Upper lobe of left lung (tissue), 6 donors: Measurements from ENCODE around the gene DSC3. TPM values are rescaled to one million over a fixed set of nuclear protein-coding genes. Genes with fewer than 3 reads are reported as not detected.

ENCODE experiments used
- ATAC-seq, 2 donors: fragments of 200-7000 bp; cut with Tn5 transposase; one replicate each; pipeline ENCODE4 v1.9.1; 2022; ENCODE audit warnings: mild to moderate bottlenecking in 2 of 2, moderate library complexity in 2 of 2; ENCODE audit not compliant: low FRiP score in 2 of 2
- DNase-seq, 2 donors: peaks; one replicate each; pipeline ENCODE4 v3.0.0-alpha.2; 2019 to 2020
- H3K27ac ChIP-seq, 4 donors: fragments of 200-600 bp; sonication (generic); one replicate each; pipeline ENCODE4 v1.5.1; 2016 to 2019
- H3K27me3 ChIP-seq, 4 donors: fragments of 200-600 bp; sonication (generic); one replicate each; pipeline ENCODE4 v1.5.1; 2017 to 2019
- H3K36me3 ChIP-seq, 4 donors: fragments of 200-600 bp; sonication (generic); one replicate each; pipeline ENCODE4 v1.5.1; 2016 to 2019
- H3K4me1 ChIP-seq, 4 donors: fragments of 200-600 bp; sonication (generic); one replicate each; pipeline ENCODE4 v1.5.1; 2018 to 2019
- H3K4me3 ChIP-seq, 4 donors: fragments of 200-600 bp; sonication (generic); one replicate each; pipeline ENCODE4 v1.5.1; 2017 to 2019; ENCODE audit warnings: mild to moderate bottlenecking in 2 of 4, moderate library complexity in 1 of 4
- H3K9me3 ChIP-seq, 4 donors: fragments of 200-600 bp; sonication (generic); one replicate each; pipeline ENCODE4 v1.5.1; 2018 to 2019
- CTCF ChIP-seq, 6 experiments: fragments of 450-650 bp in 4 of 6; fragments of 200-600 bp in 2 of 6; sonication (generic) in 2 of 6; IDR thresholded peaks; one replicate each; pipeline ENCODE4 v1.5.1; 2016 to 2019; ENCODE audit warnings: antibody characterized with exemption in 6 of 6
- EP300 ChIP-seq, 4 donors: sonication (generic); formaldehyde crosslinking; IDR thresholded peaks; one replicate each; pipeline ENCODE4 v1.5.1; 2017; ENCODE audit warnings: antibody characterized with exemption in 4 of 4, control low read depth in 2 of 4
- POLR2A ChIP-seq, 4 donors: fragments of 450-650 bp; IDR thresholded peaks; one replicate each; pipeline ENCODE4 v1.5.1; 2016 to 2017; ENCODE audit warnings: antibody characterized with exemption in 4 of 4, mild to moderate bottlenecking in 2 of 4
- POLR2AphosphoS5 ChIP-seq, 2 donors: sonication (generic); formaldehyde crosslinking; IDR thresholded peaks; one replicate each; pipeline ENCODE4 v1.5.1; 2017; ENCODE audit warnings: antibody characterized with exemption in 2 of 2
- WGBS, 2 donors: methylation state at CpG; one replicate each; pipeline ENCODE4 v1.1.5; 2017 to 2018; 5-methylcytosine and 5-hydroxymethylcytosine counted together
- small RNA-seq, 4 donors: library from RNA; depleted of rRNA; stranded (forward); fragments of <200 nt; gene quantifications; one replicate each; pipeline ENCODE3, GENCODE V24; 2016
- total RNA-seq, 6 donors: library from RNA; depleted of rRNA in 4 of 6; stranded (reverse); fragments of >200 nt in 4 of 6; gene quantifications; one replicate each; pipeline versions ENCODE4 v1.1.0 to v1.2.1, GENCODE V29; 2016 to 2021
- donor health status: DM: no; HTN: no; CAD: no; lungs with moderate emphysema.
- donor health status: DM: no; HTN: yes; CAD: no; lungs with severe emphysema.

Gene DSC3
- total RNA-seq, 6 donors from 2014 or later = under 0.01 to 0.98 (median 0.30) TPM; not detected in 1

- Histone ChIP-seq H3K4me1 (no peaks in the 10 kb centered on the region), H3K36me3 (no peaks in the 10 kb centered on the region), H3K4me3 (no peak overlapping the region), H3K27ac (no peak overlapping the region), H3K9me3 (peaks cover 0 to 7% (median 5%) of the 10 kb centered on the region in 4 donors), H3K27me3 (no peaks in the 10 kb centered on the region)
- no peak for TF ChIP-seq POLR2A (IDR thresholded peaks at IDR 0.05)
- no peak for TF ChIP-seq EP300 (IDR thresholded peaks at IDR 0.05)
- TF ChIP-seq CTCF (IDR thresholded peaks at IDR 0.05) = no peak
- no peak for TF ChIP-seq POLR2AphosphoS5 (IDR thresholded peaks at IDR 0.05)
- DNase-seq = no peak
- no peak for ATAC-seq
- 78 to 84% methylated on average over 8 of the region's 8 CpGs for WGBS, 2 donors
Measured at GRCh38 chr18:30945761-30946160, 96.8 kb downstream of the DSC3 start.

GRCh38 chr18:30944773-30945417 is 97.6 kb downstream of the DSC3 start:
- DNase-seq (no peak), ATAC-seq (no peak)
- H3K9me3 ChIP-seq = peaks cover 0 to 14% (median 9%) of the 10 kb centered on the region in 4 donors
- no peaks in the 10 kb centered on the region for H3K27me3 ChIP-seq
- no peak overlapping the region for H3K27ac ChIP-seq
- no peaks in the 10 kb centered on the region for H3K4me1 ChIP-seq
- TF ChIP-seq POLR2AphosphoS5 (IDR thresholded peaks at IDR 0.05) (no peak), EP300 (IDR thresholded peaks at IDR 0.05) (no peak), CTCF (IDR thresholded peaks at IDR 0.05) (no peak), POLR2A (IDR thresholded peaks at IDR 0.05) (no peak)
- WGBS, 2 donors = 81 to 84% methylated on average over 3 of the region's 3 CpGs
- no peaks in the 10 kb centered on the region for H3K36me3 ChIP-seq
- H3K4me3 ChIP-seq = no peak overlapping the region

GRCh38 chr18:30940952-30941539 is 101.5 kb downstream of the DSC3 start:
- H3K27ac ChIP-seq = no peak overlapping the region
- no peak for TF ChIP-seq CTCF (IDR thresholded peaks at IDR 0.05)
- TF ChIP-seq POLR2AphosphoS5 (IDR thresholded peaks at IDR 0.05) = no peak
- no peak for TF ChIP-seq EP300 (IDR thresholded peaks at IDR 0.05)
- no peak for TF ChIP-seq POLR2A (IDR thresholded peaks at IDR 0.05)
- H3K9me3 ChIP-seq = peaks cover 0 to 14% (median 9%) of the 10 kb centered on the region in 4 donors
- H3K36me3 ChIP-seq = no peaks in the 10 kb centered on the region
- no peak for DNase-seq
- H3K4me1 ChIP-seq = no peaks in the 10 kb centered on the region
- no peaks in the 10 kb centered on the region for H3K27me3 ChIP-seq
- no peak for ATAC-seq
- no peak overlapping the region for H3K4me3 ChIP-seq

Small RNAs within 50 kb of the gene (small RNA-seq; reads per million reads assigned to genes)
- gene RNU6-857P = 0 reads per million in 4 donors

Other genes with a start within 250 kb of the DSC3 start
- gene DSC2, start 59.7 kb upstream of the DSC3 start, total RNA-seq = 10 to 100 TPM in 4 of 6 donors, 1 to 10 TPM in 2; 2.1 to 19.5 (median 13.2) TPM
- gene DSC1, start 120.1 kb upstream of the DSC3 start, total RNA-seq = not detected